HG03460 (cell line): Measurements from ENCODE around the gene F7.
"Not testable (repeated sequence)": the region's sequence is repeated elsewhere in the genome, so short reads cannot be mapped to it uniquely, and the experiment has no call there.

Source experiments
- ATAC-seq: cut with Tn5 transposase; IDR thresholded peaks from one replicate; pipeline ENCODE4 v1.9.1; 2021; ENCODE audit not compliant: unreplicated experiment

The F7 gene

GRCh38 chr13:113098162-113098732 lies 7.3 kb upstream of the F7 start:
- no peak for ATAC-seq

GRCh38 chr13:113099142-113099541 lies 6.4 kb upstream of the F7 start:
- ATAC-seq = no peak

GRCh38 chr13:113102302-113102701 lies 3.3 kb upstream of the F7 start:
- ATAC-seq = not testable (repeated sequence)

- ATAC-seq = no peak
Measured at GRCh38 chr13:113102727-113103126, 2.9 kb upstream of the F7 start.

- no peak for ATAC-seq
Measured at GRCh38 chr13:113103646-113104045, 1.9 kb upstream of the F7 start.

GRCh38 chr13:113105921-113106452 lies 396 bp downstream of the F7 start:
- no peak for ATAC-seq

- ATAC-seq = no peak
Measured at GRCh38 chr13:113106711-113107351, 1.2 kb downstream of the F7 start.

GRCh38 chr13:113108521-113108920 lies 2.9 kb downstream of the F7 start:
- ATAC-seq = not testable (repeated sequence)

GRCh38 chr13:113109151-113110047 lies 3.8 kb downstream of the F7 start:
- ATAC-seq = no peak

GRCh38 chr13:113110048-113110851 lies 4.7 kb downstream of the F7 start:
- ATAC-seq = no peak

GRCh38 chr13:113110852-113111315 lies 5.3 kb downstream of the F7 start:
- no peak for ATAC-seq

- ATAC-seq = not testable (repeated sequence)
Measured at GRCh38 chr13:113111821-113112220, 6.2 kb downstream of the F7 start.

GRCh38 chr13:113112475-113112874 lies 6.9 kb downstream of the F7 start:
- not testable (repeated sequence) for ATAC-seq

GRCh38 chr13:113112893-113113845 lies 7.6 kb downstream of the F7 start:
- no peak for ATAC-seq

- no peak for ATAC-seq
Measured at GRCh38 chr13:113113846-113114271, 8.3 kb downstream of the F7 start.

GRCh38 chr13:113114511-113115362 lies 9.1 kb downstream of the F7 start:
- ATAC-seq = no peak

GRCh38 chr13:113115363-113116205 lies 10.0 kb downstream of the F7 start:
- no peak for ATAC-seq
